Thoracic aorta (tissue), 2 donors: ENCODE measurements around the gene C6orf141. TPM values are rescaled to one million over a fixed set of nuclear protein-coding genes. Genes with fewer than 3 reads are reported as not detected.

Source experiments
- ATAC-seq: fragments of 150-250 bp; one replicate; pipeline ENCODE4 v1.8.0; 2017; ENCODE audit warnings: low read depth; ENCODE audit not compliant: insufficient number of reproducible peaks, low FRiP score
- DNase-seq: peaks from one replicate; pipeline ENCODE4 v3.0.0-alpha.2; 2020; ENCODE audit warnings: low spot score
- H3K27ac ChIP-seq, 2 donors: fragments of 200-600 bp; sonication (generic); 1 replicate in 1 of 2; 2 replicates in 1 of 2; pipeline ENCODE4 v1.5.1; 2016; ENCODE audit warnings: mild to moderate bottlenecking in 2 of 2, moderate library complexity in 2 of 2
- H3K27me3 ChIP-seq: fragments of 200-600 bp; sonication (generic); replicated peaks from 2 replicates; pipeline ENCODE4 v1.6.0; 2016; ENCODE audit warnings: mild to moderate bottlenecking; ENCODE audit not compliant: insufficient read depth
- H3K36me3 ChIP-seq: fragments of 200-600 bp; sonication (generic); one replicate; pipeline ENCODE4 v1.5.1; 2016
- H3K4me1 ChIP-seq, 2 donors: fragments of 200-600 bp; sonication (generic); 1 replicate in 1 of 2; 2 replicates in 1 of 2; pipeline versions ENCODE4 v1.5.1 to v1.6.0; 2016; ENCODE audit warnings: low read depth in 2 of 2, mild to moderate bottlenecking in 1 of 2; ENCODE audit not compliant: control insufficient read depth in 1 of 2
- H3K4me3 ChIP-seq: fragments of 200-600 bp; sonication (generic); 2 replicates; pipeline ENCODE4 v1.5.1; 2016; ENCODE audit warnings: mild to moderate bottlenecking
- H3K9me3 ChIP-seq: fragments of 200-600 bp; sonication (generic); 2 replicates; pipeline ENCODE4 v1.5.1; 2016
- total RNA-seq, 2 donors: library from RNA; depleted of rRNA; stranded (reverse); fragments of >200 nt; gene quantifications; one replicate each; pipeline versions ENCODE4 v1.1.0 to v1.2.3, GENCODE V29; 2016
- TF ChIP-seq, protein P1 (sequence below): fragments of 200-600 bp; sonication (generic); IDR thresholded peaks from one replicate; pipeline ENCODE4 v1.5.1; 2019; ENCODE audit warnings: antibody characterized with exemption

C6orf141 gene
- total RNA-seq, 2 donors from 2014 or later: 0.42 to 0.54 TPM

DNA sequence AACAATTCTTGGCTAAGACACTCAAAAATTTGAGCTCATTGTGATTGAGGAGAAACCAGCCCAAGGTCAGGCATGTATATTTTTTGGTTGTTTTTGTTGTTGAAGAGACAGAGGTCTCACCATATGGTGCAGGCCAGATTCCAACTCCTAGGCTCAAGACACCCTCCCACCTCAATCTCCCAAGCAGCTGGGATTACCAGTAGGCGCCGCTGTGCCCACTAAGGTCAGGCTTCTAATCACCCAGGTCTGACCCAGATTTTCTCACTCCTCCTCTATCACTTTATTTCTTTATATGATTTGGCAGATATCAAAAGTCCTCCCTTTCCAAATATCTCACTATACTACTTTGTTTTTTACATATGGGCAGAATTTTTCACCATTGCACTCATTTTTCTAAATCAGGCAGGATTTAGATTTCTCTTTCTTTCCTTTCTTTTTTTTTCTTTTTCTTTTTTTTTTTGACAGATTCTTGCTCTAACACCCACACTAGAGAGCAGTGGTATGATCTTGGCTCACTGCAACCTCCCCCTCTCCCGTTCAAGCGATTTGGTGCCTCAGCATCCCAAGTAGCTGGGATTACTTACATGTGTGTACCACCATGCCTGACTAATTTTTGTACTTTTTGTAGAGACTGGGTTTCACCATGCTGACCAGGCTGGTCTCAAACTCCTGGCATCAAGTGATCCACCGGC is 1.7 kb upstream of the C6orf141 start:
- Histone ChIP-seq H3K4me1 (peaks cover 3 to 16% of the 10 kb centered on the region in 2 donors), H3K4me3 (no peak overlapping the region), H3K27ac (no peak overlapping the region), H3K9me3 (no peaks in the 10 kb centered on the region), H3K36me3 (no peaks in the 10 kb centered on the region), H3K27me3 (no peaks in the 10 kb centered on the region)
- DNase-seq (no peak), ATAC-seq (no peak)
- TF ChIP-seq, protein P1, sequence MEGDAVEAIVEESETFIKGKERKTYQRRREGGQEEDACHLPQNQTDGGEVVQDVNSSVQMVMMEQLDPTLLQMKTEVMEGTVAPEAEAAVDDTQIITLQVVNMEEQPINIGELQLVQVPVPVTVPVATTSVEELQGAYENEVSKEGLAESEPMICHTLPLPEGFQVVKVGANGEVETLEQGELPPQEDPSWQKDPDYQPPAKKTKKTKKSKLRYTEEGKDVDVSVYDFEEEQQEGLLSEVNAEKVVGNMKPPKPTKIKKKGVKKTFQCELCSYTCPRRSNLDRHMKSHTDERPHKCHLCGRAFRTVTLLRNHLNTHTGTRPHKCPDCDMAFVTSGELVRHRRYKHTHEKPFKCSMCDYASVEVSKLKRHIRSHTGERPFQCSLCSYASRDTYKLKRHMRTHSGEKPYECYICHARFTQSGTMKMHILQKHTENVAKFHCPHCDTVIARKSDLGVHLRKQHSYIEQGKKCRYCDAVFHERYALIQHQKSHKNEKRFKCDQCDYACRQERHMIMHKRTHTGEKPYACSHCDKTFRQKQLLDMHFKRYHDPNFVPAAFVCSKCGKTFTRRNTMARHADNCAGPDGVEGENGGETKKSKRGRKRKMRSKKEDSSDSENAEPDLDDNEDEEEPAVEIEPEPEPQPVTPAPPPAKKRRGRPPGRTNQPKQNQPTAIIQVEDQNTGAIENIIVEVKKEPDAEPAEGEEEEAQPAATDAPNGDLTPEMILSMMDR: no peak

DNA sequence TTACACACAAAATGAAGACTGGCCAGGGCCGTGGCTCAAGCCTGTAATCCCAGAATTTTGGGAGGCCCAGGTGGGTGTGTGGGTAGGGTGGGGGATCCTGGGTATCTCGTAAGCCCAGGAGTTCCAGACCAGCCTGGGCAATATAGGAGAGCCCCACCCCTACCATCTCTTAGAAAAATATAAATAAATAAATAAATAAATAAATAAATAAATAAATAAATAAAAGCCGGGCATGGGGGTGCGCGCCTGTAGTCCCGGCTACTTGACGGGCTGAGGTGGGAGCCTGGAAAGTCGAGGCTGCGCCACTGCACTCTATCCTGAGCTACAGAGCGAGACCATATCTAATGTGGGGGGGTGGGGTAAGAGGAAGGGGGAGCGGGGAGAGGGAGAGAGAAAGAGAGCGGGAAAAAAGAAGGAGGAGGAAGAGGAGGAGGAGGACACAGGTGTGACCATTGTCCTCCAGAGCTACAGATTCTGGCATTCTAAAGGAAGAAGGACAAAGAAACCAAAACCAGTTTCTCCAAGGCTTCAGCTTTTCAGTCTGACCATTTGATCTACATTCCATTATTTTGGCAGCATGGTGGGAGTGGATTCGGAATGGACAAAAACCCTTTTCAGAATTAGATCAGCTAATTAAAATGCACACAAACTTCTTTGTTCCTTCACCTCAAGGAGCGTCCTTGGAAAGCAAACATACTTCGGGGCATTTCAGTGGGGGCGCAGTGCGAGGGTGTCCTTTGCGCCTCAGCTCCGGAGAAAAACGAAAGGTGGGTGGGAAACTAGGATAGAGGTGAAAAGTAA is 577 bp upstream of the C6orf141 start:
- peaks cover 3 to 16% of the 10 kb centered on the region in 2 donors for H3K4me1 ChIP-seq
- DNase-seq (no peak), ATAC-seq (no peak)
- no peaks in the 10 kb centered on the region for H3K36me3 ChIP-seq
- TF ChIP-seq, protein P1: no peak
- H3K4me3 ChIP-seq: peak overlapping the region; percentile 65
- no peak overlapping the region for H3K27ac ChIP-seq
- H3K27me3 ChIP-seq: no peaks in the 10 kb centered on the region
- H3K9me3 ChIP-seq: no peaks in the 10 kb centered on the region

DNA sequence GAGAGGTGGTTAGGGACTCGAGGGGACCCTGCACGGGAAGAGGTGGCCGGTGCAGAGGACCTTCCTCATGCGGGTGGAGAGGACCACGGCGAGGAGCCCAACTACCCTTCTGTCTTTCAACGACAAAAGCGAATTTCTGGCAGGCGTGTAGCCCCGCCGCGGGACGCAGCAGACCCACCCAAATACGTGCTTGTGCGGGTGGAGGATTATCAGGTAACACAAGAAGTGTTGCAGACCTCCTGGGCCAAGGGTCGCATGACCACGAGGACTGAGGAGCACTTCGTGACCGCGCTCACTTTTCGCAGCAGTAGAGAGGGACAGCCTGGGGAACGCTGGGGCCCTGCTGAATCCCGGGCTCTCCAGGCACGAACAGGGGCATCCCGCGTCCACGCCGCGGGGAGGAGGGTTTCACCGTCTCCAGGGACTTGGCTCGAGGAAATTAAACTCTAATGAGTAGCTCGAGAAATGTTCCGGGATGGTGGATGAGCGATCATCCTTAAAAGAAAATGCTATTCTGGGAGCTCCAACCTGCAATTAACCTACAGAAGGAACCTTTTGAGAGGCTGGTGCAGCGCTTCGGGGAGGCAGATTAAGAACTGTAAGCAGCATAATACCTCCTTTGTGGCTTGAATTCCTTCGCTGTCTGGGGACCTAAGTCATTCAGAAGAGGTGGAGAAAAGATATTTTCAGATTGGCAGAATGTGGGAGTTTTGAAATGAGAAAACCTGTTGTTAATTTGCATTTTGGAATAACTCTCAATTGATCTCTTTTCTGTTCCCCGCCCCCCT is 804 bp downstream of the C6orf141 start:
- DNase-seq (no peak), ATAC-seq (no peak)
- Histone ChIP-seq H3K36me3 (no peaks in the 10 kb centered on the region), H3K27me3 (no peaks in the 10 kb centered on the region), H3K4me1 (peaks cover 3 to 16% of the 10 kb centered on the region in 2 donors), H3K27ac (no peak overlapping the region), H3K9me3 (no peaks in the 10 kb centered on the region), H3K4me3 (peak overlapping the region; percentile 65)
- TF ChIP-seq, protein P1: no peak

DNA sequence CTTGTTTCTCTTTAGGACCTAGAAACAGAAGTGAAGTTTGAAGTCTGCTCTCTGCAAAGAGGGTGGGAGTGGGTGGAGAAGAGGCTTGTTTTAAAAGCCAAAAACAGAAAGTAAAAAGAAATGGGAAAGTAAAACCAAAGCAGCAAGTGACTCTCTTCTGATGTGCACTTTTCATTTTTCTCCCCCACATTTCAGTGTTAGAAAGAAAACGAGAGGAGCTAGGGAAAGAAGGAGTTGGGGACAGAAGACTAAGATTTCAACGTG is 1.3 kb downstream of the C6orf141 start:
- ATAC-seq: no peak
- peak overlapping the region; percentile 65 for H3K4me3 ChIP-seq

More for the DNA sequence above, 1.3 kb downstream of the C6orf141 start:
- H3K36me3 ChIP-seq: no peaks in the 10 kb centered on the region
- no peak overlapping the region for H3K27ac ChIP-seq
- H3K4me1 ChIP-seq: peaks cover 3 to 16% of the 10 kb centered on the region in 2 donors
- TF ChIP-seq, protein P1: no peak
- no peaks in the 10 kb centered on the region for H3K27me3 ChIP-seq
- no peaks in the 10 kb centered on the region for H3K9me3 ChIP-seq
- DNase-seq: no peak
